Dedifferentiated amniotic fluid mesenchymal stem cell (primary cell): ENCODE data around the gene NCKAP5.

Experiments used
- DNase-seq: peaks from one replicate; pipeline ENCODE4 v3.0.0-alpha.2; 2016; ENCODE audit errors: extremely low spot score

NCKAP5 gene

DNA sequence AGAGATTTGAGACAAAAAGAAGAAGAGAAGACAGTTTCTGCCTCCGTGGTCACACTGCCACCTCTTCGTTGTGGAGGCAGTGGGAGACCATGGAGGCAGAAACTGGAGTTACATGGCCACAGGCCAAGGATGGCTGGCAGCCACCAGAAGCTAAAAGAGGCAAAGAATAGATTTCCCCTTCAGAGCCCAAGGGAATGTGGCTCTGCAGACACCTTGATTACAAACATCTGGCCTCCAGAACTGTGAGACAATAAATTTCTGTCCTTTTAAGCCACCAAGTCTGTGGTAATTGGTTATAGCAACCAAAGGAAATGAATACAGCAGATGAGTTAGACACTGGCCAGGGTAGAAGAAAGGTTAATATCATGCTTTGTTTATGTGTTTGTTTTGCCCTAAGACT is 477.9 kb downstream of the NCKAP5 start:
- DNase-seq, result no peak

DNA sequence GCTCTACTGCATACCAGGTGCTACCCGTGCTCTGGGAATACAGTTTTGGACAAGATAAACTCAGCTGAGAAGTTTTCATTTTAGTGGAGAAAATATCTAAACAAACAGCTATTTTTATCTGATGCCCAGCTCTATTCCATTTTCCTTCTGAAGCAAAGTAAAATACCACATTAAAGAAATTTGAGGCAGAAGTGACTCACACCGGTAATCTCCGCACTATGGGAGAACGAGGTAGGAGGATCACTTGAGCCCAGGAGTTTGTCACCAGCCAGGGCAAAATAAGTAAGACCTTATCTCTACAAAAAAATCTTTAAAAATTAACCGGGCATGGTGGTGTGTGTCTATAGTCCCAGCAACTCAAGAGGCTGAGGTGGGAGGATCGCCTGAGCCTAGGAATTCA is 482.1 kb downstream of the NCKAP5 start:
- no peak for DNase-seq

DNA sequence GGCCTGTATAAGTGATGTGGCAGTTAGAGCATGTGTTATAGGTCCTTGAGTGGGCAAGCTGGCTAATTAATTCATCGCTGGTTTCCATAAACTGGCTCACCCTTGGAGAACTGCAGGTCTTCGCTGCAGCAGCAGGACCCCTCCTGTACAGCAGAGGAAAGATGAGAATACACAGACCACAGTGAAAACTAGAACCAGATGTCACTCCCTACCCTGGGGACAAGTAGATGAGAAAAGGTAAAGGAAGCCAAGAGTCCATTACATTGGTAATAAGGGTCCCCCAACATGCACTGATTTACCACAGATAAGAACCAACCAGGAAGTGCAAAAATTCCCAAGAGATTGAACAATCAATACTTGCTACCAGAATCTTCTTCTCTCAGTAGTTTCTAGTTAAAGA is 482.6 kb downstream of the NCKAP5 start:
- no peak for DNase-seq

DNA sequence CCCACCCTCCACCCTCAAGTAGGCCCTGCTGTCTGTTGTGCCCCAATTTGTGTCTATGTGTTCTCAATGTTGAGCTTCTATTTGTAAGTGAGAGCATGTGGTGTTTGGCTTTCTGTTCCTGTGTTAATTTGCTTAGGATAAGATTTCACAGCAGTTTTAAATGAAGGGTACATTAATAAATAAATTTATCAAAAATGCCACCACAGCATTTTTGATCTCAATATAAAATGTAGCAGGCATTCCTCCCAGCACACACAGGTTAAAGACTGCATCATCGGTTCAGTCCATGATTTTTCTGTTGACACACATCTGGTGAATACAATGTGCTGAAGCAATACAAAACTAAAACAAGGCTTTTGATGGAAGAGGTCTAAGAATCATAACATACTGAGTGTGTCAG is 486.2 kb downstream of the NCKAP5 start:
- no peak for DNase-seq

DNA sequence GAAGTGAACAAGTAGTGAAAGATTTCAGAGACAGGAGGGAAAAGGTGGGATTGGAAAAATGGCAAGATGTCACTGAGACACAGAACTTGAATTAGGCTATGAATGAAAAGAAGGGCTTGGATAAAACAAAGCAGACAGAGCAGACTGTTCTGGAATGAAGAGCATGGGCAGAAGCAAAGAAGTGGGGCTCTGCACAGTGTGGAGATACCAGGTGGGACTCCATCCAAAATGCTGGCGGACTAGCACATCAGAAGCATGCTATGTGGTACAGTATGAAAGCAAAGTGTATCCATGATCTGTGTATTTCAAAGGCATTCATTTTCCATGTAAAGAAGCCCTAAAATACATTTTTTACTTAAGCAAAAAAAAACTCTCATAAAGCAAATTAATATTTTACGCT is 487.4 kb downstream of the NCKAP5 start:
- DNase-seq, result no peak

DNA sequence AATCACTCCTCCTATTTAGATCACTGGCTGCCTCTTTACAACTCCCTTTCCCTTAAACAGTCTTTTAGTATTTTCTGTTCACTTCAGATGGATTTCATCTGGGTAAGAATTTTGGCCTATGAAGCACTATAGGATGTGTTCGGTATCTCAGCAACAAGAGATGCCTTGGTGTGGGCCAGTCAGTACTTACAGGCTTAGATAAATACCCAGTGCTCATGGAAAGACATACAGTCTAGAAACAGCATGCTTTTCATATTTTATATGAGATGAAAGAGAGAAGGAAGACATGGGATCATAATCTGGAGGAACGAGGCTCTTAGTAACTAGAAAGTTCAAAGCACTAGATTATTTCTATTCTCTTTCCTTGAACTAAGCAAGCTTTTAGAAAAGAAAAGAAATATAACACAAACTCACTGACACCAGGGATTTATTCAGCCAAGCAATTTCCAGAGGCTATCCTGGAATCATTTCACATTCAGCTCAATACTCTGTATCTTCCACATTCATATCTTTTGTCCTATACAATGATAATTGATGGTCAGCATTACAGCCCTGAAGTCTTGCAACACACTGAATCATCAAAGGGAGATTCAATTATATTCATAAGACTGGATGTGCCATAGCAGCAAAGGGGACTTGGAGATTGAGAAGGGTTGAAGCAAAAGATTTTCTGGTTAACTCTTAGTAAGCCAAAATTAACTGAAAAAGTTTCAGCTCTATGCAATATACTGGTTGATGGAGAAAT is 489.4 kb downstream of the NCKAP5 start:
- DNase-seq, result no peak

DNA sequence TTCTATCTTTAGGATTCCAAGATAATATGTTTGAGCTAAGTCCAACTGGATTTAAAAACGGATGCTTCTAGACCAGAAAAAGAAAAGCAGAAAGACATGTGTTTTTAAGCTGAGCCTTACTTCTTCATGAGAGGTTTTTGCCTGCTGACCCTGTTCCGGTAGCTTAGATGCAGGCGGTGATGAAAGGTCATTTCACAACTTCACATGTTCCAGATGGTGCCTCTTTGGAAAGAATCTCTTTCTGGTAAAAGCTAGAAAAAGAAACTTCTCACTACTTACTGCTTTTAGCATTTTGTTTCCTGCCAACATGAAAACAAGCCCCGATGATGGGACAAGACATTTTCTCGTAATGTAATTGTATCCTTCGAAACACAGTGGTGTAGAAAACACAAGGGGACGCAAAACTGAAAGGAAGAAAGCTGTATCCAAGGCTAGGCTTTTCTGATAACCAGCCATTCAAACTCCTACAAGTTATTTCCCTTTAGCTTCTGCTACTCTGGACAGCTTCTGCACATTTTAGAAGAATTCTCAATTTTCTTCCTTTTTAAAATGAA is 490.9 kb downstream of the NCKAP5 start:
- DNase-seq, result no peak

DNA sequence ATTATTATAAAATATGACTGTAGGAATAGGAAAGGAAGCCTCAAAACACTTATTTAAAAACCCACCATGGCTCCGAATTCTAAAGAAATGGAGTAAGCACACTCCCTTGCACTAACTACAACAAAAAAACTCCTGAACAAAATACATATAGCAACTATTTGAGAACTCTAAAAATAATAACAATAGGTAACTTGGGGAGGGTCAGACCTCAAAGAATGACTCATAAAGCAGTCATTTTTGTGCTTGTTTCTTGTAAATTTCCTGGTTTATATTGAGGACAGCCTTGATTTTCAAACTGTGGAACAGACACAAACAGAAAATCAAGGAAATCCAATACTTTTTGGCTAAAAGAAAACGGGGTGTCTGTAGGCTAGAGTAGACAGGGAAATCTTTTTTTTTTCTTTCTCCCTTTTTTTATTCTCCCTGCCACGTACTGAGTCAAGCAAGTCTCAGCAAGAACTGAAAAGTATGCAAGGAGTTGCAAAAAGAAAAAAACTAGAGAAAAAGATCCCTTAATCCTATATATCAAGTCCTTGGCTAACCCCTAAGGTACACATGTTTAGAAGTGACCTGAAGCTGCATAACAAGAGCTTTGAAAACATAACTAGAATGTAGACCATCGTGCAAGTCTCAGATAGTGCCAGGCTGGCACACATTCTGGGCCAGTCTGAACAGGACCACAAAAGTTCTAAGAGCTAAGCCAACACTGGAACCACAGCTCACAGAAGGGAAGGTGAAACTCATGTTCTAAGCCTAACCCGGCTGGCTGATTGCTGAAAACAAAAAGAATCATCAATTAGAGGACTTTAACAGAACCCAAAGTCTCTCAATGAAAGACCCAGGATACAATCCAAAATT is 495.2 kb downstream of the NCKAP5 start:
- DNase-seq, result no peak

DNA sequence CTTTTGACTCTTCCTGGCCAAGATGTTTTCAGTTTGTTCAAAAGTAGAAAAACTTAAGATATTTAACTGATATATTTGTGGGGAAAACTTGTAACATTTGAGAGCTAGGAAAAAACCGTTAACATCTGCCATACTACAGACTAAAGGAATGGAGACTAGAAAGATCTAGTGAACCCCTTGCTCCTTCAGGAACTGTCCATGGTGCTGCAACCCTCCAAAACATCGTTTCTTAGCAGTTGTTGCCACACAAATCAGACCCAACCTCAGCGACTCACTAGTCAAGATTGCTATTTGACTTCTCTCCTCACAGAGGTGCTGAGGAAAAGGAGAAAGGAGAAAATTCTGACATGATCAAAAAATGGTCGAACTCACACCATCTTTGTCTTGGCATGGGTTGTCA is 504.5 kb downstream of the NCKAP5 start:
- no peak for DNase-seq

DNA sequence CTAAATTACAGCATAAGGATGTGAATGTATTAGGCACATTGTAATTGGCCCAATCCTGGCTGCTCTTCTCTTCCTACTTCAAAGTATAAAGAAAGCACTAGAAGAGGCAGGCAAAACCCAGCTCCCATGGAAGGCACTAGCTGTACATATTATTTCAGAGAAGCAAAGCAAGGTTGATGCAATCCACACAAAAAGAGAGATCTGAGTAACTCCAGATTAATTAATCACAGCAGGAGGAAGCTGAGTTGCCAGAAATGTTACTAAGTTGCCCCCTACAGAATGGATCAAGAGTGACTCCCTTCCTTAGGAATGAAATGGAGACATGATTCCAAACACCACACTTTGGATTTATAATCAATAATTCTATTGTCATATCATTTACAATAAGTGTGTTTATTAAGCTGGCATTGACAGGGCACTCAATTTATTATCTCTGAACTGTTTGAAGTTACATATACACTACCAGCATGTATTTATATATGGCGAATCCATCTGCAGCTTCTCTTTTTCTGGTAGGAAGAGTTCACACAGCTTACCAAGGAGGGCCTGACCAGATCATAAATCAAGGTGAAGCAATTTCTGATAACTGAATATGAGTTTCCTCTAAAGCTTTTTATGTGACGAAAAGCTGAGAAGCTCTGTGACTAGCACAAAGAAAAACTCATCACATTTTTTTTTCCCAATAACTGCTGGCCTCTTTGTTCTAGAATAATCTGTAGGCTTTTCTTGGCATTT is 505.2 kb downstream of the NCKAP5 start:
- no peak for DNase-seq

DNA sequence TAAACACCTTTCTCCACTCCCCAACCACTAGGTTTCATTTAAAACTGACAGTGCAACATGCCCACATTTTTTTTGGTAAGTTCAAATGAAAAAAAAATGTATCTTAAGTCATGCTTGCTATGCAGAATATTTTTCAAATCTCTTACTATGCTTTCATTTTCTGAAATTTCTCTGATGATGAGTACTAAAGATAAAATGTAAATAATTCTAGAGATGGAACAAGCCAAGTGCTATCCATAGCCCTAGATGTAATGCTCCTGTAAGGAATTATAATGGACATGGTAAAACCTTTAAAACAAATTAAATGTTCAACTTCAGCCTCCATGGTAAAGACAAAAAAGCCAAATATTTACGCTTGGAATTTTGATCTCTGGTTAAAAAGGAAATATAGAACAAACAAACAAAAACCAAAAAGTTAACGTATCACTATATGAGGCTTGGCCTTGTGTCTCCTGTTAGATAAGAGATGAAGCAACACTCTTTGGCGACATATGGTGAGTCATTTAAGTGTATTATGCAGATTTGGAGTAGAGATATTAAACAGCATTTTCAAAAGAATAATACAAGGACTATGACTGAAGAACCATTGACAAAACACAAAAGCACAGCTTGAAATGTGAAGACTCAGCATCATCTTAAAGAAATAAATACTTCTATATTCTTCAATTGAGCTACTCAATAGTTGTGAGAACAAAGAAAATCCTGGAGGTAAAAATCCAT is 506.2 kb downstream of the NCKAP5 start:
- no peak for DNase-seq

DNA sequence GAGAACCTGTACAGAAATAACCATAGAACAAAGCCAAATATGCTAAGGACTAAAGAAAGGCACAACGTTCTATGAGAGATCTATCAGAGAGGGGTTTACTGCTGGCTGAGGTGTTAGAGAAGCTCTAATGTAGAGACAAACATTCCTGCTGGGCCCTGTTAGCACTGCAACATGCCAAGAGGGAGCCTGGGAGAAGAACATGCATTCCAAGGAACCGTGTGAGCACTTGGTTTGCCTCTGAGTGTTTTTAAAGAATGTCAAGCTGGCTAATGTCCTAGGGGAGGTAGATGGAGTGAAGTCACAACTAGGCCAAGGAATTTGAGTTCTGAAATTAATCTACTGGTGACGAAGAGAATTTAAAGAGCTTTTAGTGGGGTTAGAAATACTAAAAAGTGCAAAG is 514.0 kb downstream of the NCKAP5 start:
- no peak for DNase-seq

DNA sequence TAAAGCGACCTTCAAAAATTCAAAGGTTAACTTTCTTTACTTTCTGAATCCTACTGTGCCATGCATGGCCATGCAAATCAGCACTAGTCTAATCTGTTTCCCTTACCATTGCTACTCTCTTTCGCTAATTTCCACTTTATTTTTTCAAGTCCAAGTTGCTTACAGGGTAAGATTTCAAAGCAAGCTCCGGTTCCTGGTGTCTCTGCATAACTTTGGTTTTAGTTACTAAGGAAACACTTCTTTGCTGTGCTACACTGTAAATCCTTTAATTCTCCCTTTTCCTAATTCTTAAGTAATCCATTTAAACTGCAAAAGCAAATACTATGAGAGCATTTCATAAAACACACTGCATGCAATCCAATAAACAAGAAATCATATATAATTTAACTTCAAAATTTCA is 514.7 kb downstream of the NCKAP5 start:
- no peak for DNase-seq

DNA sequence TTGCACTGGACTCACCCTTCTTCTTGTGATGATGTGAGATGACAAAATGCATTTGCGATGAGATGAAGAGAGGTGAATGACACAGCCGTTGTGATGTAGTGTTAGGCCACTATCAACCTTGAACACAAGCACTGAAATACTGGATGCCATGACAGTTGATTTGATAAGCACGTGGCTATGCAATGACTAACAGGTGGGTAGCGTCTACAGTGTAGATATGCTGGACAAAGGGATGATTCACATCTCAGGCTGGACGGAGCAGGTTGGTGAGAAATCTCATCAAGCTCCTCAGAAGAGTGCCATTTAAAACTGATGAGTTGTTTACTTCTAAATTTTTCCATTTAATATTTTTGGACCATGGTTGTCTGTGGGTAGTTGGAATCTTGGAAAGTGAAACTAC is 522.5 kb downstream of the NCKAP5 start:
- DNase-seq, result no peak

DNA sequence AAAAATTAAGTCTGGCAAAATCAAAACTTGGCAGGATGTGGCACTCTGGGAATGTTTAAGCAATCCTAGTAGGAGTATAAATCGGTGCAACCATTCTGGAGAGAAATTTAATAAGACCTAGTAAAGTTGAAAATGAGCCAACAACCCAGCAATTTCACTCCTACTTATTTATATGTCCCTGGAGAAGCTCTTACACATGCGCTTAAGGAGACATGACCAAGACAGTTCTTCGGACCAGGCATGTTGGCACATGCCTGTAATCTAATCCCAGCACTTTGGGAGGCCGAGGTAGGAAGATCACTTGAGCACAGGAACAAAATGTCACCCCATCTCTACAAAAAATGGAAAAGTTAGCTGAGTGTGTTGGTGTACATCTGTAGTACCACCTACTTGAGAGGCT is 523.7 kb downstream of the NCKAP5 start:
- no peak for DNase-seq

DNA sequence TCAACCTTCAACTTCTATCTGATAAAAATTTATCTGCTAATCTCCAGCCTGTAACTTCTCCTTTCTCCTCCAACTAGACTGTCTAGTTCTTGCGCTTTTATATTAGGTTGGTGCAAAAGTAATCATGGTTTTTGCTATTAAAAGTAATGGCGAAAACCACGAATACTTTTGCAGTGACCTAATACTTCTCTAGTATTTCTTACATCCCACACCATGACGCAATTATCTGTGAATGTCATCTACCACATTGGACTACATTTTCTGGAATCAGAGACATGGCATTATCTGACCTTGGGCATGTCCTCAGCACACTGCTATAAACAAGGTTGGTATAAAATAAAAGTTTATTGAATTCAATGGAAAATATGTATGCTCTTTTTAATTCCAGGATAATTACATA is 528.1 kb downstream of the NCKAP5 start:
- no peak for DNase-seq

DNA sequence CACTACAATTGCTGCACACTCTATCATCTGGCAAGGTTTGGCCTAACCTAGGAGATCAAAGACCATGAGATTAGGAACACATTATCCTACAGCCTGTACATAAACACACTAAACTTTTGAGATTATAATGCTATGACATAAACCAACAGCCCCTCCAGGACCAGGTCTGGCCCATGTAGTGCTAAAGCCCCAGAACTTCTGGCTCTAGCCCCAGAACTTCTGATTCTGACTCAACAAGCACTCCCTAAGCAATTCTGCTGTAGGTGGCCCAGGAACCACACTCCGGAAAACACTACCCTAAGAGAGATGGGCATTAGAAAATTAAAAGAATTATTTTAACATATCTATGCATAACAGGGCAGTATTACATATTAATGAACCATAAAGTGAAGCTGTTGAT is 528.7 kb downstream of the NCKAP5 start:
- DNase-seq, result no peak

DNA sequence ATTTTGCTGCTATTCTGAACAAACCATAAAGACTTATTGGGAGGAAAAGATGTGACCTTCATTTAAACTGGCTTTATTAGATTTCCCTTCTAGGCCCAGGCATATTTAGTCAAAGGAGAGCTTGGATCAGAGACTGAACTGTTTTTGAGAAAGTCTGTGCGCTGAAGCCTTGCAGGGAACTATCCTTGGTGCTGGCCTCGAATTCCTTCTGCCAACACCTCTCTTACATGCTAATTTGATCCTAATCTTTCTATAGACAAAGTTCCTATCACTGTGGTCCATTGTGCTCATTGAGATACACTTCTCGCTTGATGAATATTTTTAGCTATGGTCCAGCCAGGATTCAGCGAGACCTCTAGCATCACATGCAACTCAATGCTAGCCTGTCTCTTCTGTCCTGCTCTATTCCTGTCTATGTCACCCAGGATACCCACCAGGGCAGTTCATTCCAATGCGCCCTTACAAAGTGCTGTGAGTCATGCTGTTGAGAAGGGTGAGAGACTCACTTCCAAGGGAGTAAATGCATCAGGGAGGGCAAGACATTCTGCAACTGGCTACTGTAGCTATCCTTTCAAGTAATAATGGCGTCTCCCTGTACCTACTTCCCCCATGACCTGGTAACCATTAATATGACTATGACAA is 541.6 kb downstream of the NCKAP5 start:
- no peak for DNase-seq

DNA sequence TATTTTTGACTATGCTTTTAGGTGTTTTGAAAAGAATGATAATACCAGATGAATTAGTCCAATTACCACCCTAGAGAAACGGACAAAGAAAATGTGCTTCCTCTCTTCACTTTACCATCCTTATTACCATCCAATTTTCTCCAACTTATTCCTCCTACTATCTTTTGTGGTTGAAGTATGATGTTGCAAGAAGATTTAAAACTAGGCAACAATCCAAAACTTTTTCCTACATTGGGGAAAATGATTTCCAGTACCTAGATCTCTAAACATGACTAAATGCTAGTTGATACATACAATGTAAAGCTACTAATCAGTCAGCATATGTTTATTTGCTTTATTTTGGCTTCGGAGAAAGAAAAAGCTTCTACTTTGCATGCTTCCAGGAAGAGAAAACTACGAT is 543.3 kb downstream of the NCKAP5 start:
- no peak for DNase-seq

DNA sequence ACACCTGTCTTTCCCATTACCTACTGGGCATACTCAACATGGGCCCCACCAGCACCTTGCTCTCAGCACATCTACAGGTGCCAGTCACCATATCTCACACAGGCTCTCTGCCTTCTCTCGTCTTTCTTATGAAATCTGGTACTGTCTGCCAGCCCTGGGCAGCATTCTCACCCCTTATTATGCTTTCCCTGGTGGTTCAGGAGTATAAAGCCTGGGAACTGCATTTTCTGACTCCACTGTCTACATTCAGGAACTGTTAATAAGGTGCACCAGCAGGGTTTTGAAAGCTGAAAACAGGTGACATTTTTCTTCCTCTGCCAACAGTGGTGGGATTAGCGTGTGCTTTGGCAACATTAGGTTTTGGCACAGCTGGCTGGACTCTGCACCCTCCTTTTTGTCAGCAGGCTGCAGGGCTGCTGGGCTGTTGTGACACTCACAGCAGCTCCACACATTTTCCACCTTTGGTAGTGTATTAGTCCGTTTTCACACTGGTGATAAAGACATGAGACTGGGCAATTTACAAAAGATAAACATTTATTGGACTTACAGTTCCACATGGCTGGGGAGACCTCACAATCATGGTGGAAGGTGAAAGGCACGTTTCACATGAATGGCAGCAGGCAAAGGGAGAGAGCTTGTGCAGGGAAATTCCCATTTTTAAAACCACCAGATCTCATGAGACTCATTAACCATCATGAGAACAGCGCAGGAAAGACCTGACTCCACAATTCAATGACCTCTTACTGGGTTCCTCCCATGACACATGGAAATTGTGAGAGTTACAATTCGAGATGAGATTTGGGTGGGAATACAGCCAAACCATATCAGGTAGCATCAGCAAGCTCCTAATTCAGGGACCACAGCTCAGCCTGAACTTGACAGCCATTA is 555.2 kb downstream of the NCKAP5 start:
- no peak for DNase-seq
